Measurements from ENCODE around the gene MOG.

Gene MOG

GRCh38 chr6:29676981-29677601 is 20.2 kb downstream of the MOG start:
- DNase-seq (ENCODE audit: low spot score) = no peak
- Mint-ChIP-seq H3K27ac (peak overlapping the region; percentile 56), H3K27me3 (ENCODE audit: low read depth) (no peaks in the 10 kb centered on the region), H3K4me1 (ENCODE audit: low read depth) (peaks cover 7% of the 10 kb centered on the region), H3K36me3 (ENCODE audit: low read depth) (no peaks in the 10 kb centered on the region), H3K4me3 (no peak overlapping the region), H3K9me3 (no peaks in the 10 kb centered on the region)

DNA sequence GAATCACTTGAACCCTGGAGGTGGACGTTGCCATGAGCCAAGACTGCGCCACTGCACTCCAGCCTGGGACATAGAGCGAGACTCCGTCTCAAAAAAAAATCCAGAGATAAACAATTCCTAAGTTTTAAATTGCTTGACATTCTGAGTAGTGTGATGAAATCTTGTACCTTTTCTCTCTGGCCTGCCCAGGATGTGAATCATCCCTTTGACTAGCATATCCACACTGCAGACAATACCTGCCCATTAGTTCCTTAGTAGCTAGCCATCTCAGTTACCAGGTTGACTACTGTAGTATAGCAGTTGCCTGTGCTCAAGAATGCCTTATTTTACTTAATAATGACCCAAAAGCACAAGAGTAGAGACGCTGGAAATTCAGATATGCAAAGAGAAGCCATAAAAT is 21.2 kb downstream of the MOG start:
- no peaks in the 10 kb centered on the region for H3K27me3 Mint-ChIP-seq (ENCODE audit: low read depth)
- H3K9me3 Mint-ChIP-seq = no peaks in the 10 kb centered on the region
- H3K4me1 Mint-ChIP-seq (ENCODE audit: low read depth) = peaks cover 7% of the 10 kb centered on the region
- DNase-seq (ENCODE audit: low spot score) = no peak
- no peaks in the 10 kb centered on the region for H3K36me3 Mint-ChIP-seq (ENCODE audit: low read depth)
- H3K27ac Mint-ChIP-seq = no peak overlapping the region
- no peak overlapping the region for H3K4me3 Mint-ChIP-seq

- peaks cover 7% of the 10 kb centered on the region for H3K4me1 Mint-ChIP-seq (ENCODE audit: low read depth)
- no peaks in the 10 kb centered on the region for H3K27me3 Mint-ChIP-seq (ENCODE audit: low read depth)
- H3K9me3 Mint-ChIP-seq = no peaks in the 10 kb centered on the region
- no peak for DNase-seq (ENCODE audit: low spot score)
- no peaks in the 10 kb centered on the region for H3K36me3 Mint-ChIP-seq (ENCODE audit: low read depth)
- H3K4me3 Mint-ChIP-seq = peak overlapping the region; percentile 63
- peak overlapping the region; percentile 10 for H3K27ac Mint-ChIP-seq
Measured at GRCh38 chr6:29679962-29680361, 23.1 kb downstream of the MOG start.

DNA sequence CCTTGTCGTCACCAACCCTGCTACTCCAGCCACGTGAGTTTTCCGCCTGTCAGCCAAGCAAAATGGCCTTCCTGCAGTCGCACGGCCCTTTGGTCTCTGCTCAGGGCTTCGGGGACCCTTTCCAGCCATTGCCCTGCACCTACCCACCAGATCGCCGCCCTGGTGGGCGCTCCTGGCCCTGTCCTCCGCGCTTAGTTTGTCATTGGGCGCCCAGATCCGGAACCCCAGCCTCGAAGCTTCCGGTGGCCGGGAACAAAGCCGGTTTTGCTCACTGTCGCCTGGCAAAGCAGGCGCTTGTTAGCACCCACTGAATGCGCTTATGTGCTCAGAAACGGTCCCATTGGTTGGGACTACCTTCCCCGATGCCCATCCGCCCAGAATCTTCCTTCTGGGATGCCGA is 23.5 kb downstream of the MOG start:
- Mint-ChIP-seq H3K27me3 (ENCODE audit: low read depth) (peaks cover 2% of the 10 kb centered on the region), H3K4me1 (ENCODE audit: low read depth) (peaks cover 7% of the 10 kb centered on the region), H3K27ac (peak overlapping the region; percentile 10), H3K9me3 (no peaks in the 10 kb centered on the region), H3K36me3 (ENCODE audit: low read depth) (no peaks in the 10 kb centered on the region), H3K4me3 (peak overlapping the region; percentile 63)
- DNase-seq (ENCODE audit: low spot score) = no peak

GRCh38 chr6:29680904-29681303 is 24.0 kb downstream of the MOG start, which contains the start of gene ZFP57:
Gene ZFP57, minus strand, starts transcription at chr6:29681152. Its CDS starts 4,149 bp downstream, at chr6:29677003.
- no peaks in the 10 kb centered on the region for H3K9me3 Mint-ChIP-seq

DNA sequence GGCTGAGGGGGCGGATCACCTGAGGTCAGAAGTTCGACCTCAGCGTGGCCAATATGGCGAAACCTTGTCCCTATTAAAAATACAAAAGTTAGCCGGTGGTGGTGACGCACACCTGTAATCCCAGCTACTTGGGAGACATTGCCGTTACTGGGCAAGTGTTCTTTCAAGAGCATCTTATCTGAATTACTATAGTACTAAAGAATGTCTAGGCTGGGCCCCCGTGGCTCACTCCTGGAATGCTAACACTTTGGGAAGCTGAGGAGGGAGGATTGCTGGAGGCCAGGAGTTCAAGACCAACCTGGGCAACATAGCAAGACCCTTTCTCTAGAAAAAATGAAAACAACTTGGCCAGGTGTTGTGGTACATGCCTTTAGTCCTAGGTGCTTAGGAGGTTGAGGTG is 24.9 kb downstream of the MOG start:
- H3K27ac Mint-ChIP-seq = no peak overlapping the region
- DNase-seq (ENCODE audit: low spot score) = no peak
- no peak overlapping the region for H3K4me3 Mint-ChIP-seq
- H3K9me3 Mint-ChIP-seq = no peaks in the 10 kb centered on the region
- H3K4me1 Mint-ChIP-seq (ENCODE audit: low read depth) = peaks cover 6% of the 10 kb centered on the region
- peaks cover 2% of the 10 kb centered on the region for H3K27me3 Mint-ChIP-seq (ENCODE audit: low read depth)
- no peaks in the 10 kb centered on the region for H3K36me3 Mint-ChIP-seq (ENCODE audit: low read depth)

More at GRCh38 chr6:29680904-29681303, 24.0 kb downstream of the MOG start, which contains the start of gene ZFP57:
- no peaks in the 10 kb centered on the region for H3K36me3 Mint-ChIP-seq (ENCODE audit: low read depth)
- no peak for DNase-seq (ENCODE audit: low spot score)
- H3K27ac Mint-ChIP-seq = peak within 1 kb of the TSS; percentile 65
- H3K4me3 Mint-ChIP-seq = peak within 1 kb of the TSS; percentile 63
- H3K27me3 Mint-ChIP-seq (ENCODE audit: low read depth) = peaks cover 2% of the 10 kb centered on the region
- peaks cover 7% of the 10 kb centered on the region for H3K4me1 Mint-ChIP-seq (ENCODE audit: low read depth)

DNA sequence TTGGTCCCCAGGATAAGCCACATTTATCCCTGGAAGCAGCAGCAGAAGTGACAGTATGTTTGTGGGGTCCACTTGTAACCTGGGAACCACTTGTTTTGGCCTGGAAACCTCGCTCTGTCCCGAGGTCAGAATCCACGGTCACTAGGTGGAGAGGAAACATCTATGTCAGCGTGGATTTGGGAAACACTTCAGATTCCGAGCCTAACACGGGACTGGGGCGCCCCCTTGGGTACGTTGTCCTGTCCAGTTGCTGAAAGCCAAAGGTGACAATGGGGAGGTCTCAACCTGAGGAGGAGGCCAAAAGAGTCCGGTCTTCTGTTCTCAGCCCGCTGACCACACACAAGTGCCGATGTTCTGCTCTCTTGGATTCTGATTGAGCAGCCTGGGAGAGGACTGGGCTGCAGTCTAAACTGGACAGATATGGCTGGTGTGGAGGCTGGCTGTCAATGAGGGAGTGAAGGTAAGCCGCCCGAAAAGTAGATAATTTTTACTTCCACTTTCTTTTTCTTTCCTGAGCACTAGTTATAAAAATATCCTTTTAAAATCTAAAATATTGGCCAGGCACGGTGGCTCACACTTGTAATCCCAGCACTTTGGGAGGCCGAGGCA is 28.9 kb downstream of the MOG start:
- no peak overlapping the region for H3K4me3 Mint-ChIP-seq
- H3K4me1 Mint-ChIP-seq (ENCODE audit: low read depth) = no peaks in the 10 kb centered on the region
- peaks cover 4% of the 10 kb centered on the region for H3K27me3 Mint-ChIP-seq (ENCODE audit: low read depth)
- no peaks in the 10 kb centered on the region for H3K9me3 Mint-ChIP-seq
- H3K27ac Mint-ChIP-seq = no peak overlapping the region
- no peaks in the 10 kb centered on the region for H3K36me3 Mint-ChIP-seq (ENCODE audit: low read depth)
- DNase-seq (ENCODE audit: low spot score) = no peak

GRCh38 chr6:29694637-29695036 is 37.7 kb downstream of the MOG start:
- H3K27ac Mint-ChIP-seq = no peak overlapping the region
- H3K36me3 Mint-ChIP-seq (ENCODE audit: low read depth) = no peaks in the 10 kb centered on the region
- DNase-seq (ENCODE audit: low spot score) = no peak

DNA sequence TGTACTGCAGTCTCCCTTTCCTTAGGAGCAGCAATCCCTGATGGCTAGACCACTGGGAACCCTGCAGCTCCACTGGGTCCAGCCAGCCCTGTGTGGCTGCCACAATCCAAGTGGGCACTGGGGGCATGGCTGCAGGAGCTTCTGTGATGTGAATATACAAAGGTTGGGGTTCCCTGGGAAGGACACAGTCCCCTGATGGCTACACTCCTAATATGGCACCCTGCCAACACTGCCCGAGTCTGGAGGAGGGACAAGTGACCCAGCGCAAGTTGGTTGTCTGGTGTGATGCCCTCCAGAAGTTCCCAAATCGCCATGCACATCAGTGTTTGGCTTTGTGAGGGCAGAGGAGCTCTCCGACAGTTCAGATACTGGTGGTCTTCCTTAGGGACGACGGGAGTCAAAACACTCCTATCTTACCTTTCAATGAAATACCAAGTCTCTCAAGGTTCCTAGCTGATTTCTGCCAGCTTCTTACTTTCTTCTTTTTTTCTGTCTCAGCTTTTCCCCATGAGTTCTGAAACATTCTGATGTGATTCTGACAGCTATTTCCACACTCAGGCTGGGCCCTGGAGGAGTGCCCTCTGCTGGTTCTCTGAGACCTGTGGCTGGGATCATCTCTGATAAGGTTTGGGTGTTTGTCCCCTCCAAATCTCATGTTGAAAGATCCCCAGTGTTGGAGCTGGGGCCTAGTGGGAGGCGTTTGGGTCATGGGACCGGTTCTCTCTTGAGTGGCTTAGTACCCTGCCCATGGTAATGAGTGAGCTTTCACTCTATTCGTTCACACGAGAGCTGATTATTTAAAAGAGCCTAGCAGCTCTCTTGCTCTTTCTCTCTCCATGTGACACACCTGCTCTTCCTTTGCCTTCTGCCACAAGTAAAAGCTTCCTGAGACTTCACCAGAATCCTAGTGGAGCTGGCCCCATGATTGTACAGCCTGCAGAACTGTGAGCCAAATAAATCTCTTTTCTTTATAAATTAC is 39.5 kb downstream of the MOG start:
- Mint-ChIP-seq H3K4me1 (ENCODE audit: low read depth) (no peaks in the 10 kb centered on the region), H3K9me3 (peaks cover 8% of the 10 kb centered on the region), H3K36me3 (ENCODE audit: low read depth) (no peaks in the 10 kb centered on the region), H3K27ac (no peak overlapping the region), H3K27me3 (ENCODE audit: low read depth) (peaks cover 25% of the 10 kb centered on the region), H3K4me3 (no peak overlapping the region)
- no peak for DNase-seq (ENCODE audit: low spot score)

More at GRCh38 chr6:29694637-29695036, 37.7 kb downstream of the MOG start:
- Mint-ChIP-seq H3K9me3 (peaks cover 8% of the 10 kb centered on the region), H3K4me1 (ENCODE audit: low read depth) (no peaks in the 10 kb centered on the region), H3K27me3 (ENCODE audit: low read depth) (peaks cover 12% of the 10 kb centered on the region), H3K4me3 (no peak overlapping the region)

GRCh38 chr6:29702519-29703103 is 45.7 kb downstream of the MOG start:
- Mint-ChIP-seq H3K9me3 (no peaks in the 10 kb centered on the region), H3K36me3 (ENCODE audit: low read depth) (no peaks in the 10 kb centered on the region), H3K4me1 (ENCODE audit: low read depth) (peaks cover 15% of the 10 kb centered on the region), H3K27me3 (ENCODE audit: low read depth) (peaks cover 37% of the 10 kb centered on the region), H3K27ac (no peak overlapping the region), H3K4me3 (no peak overlapping the region)
- DNase-seq (ENCODE audit: low spot score) = peak; percentile 67

DNA sequence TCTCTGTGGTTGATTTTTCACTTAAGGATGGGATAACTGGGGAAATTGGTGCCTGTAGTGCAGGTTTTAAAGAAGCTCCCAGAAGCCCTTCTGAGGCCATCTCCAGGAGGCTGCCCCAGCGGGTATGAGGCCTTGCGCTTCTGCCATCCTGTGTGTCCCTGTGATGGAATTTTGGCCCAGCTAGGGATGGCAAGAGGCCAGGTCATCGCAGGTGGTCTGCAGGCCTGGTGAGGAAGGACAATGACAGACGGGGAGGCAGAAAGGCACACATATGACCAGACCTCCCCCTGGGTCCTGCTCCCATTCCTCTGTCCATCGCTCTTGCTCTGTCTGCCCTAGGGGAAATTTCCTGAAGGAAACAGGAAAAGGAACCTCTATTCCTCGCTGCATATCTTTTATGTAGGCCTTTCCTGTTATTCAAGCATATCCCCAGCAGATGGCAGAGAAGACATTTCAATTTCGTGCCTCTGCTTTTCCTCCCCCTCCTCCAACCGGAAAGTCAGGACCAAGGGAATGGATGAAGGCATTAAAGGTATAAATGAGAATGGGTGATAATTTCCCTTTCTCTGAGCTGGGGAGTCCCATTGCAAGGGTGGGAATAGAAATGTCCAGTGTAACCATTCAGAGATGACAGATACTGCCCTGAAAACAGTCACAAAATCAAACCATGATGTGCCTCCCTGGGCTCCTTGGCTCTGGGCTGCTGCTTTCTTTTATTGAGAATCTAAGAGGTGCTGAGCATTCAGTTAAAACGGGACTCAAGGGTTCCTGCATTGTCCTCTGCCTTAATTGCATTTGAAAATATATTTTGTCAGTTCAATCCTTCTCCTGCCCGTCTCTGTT is 48.7 kb downstream of the MOG start:
- DNase-seq (ENCODE audit: low spot score) = no peak
- no peak overlapping the region for H3K27ac Mint-ChIP-seq
- no peaks in the 10 kb centered on the region for H3K36me3 Mint-ChIP-seq (ENCODE audit: low read depth)
- H3K27me3 Mint-ChIP-seq (ENCODE audit: low read depth) = peaks cover 22% of the 10 kb centered on the region
- H3K4me1 Mint-ChIP-seq (ENCODE audit: low read depth) = peaks cover 42% of the 10 kb centered on the region
- H3K4me3 Mint-ChIP-seq = no peak overlapping the region
- no peaks in the 10 kb centered on the region for H3K9me3 Mint-ChIP-seq

DNA sequence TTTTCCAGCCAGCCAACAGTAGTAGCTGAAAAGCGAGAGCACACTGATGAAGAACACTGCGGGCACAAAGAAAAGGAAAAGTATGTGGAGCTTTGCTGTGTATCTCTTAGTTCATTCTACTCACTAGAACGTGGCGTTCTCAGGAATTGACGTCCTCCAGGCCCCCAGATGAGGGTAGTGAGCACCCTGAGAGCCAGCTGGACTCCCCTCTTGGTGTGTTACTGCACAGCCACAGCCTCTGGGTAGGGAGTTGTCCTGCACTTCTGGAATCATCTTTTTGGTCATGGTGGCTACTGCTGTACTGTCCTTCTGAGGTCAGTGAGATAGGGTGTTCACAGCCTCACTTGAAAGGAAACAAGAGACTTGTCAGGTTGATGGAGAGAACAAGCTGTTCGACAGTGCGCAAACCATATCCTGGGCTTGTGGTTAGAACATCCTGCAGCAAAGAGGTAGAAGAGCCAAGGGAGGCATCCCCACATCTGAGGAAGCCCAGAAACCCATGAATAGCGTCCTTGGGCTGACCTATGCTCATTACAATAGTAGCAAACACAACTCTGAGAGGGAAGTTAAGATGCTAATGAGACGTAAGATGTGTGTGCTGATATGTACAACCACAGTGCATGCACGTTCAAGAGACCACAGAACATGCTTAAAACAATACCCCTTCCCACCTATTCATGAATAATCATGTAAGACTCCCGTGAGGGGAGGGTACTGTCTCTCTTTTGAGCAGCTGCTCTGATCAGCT is 51.7 kb downstream of the MOG start:
- peak; percentile 65 for DNase-seq (ENCODE audit: low spot score)
- peak overlapping the region; percentile 81 for H3K27ac Mint-ChIP-seq
- H3K4me3 Mint-ChIP-seq = peak overlapping the region; percentile 72
- H3K4me1 Mint-ChIP-seq (ENCODE audit: low read depth) = peaks cover 44% of the 10 kb centered on the region
- H3K27me3 Mint-ChIP-seq (ENCODE audit: low read depth) = peaks cover 10% of the 10 kb centered on the region
- H3K9me3 Mint-ChIP-seq = no peaks in the 10 kb centered on the region
- no peaks in the 10 kb centered on the region for H3K36me3 Mint-ChIP-seq (ENCODE audit: low read depth)

All from T-helper 2 cell treated with Interferon-gamma antibody and Interleukin-4, amounts not matched to agents 5 μg/mL and 100 μg/mL, for 36 hours (primary cell).